ENCODE data around the gene LIMS2.

Gene LIMS2

GRCh38 chr2:127632592-127633489, 42.5 kb downstream of the LIMS2 start:
- Histone ChIP-seq H3K4me2 (ENCODE audit: low read length) (no peak overlapping the region), H3K4me1 (ENCODE audit: control insufficient read depth, insufficient read depth, low read length) (peaks cover 24% of the 10 kb centered on the region), H3K4me3 (ENCODE audit: low read length) (no peak overlapping the region), H3K36me3 (ENCODE audit: insufficient read depth, low read length) (peaks cover 3% of the 10 kb centered on the region), H3K9ac (ENCODE audit: low read depth, low read length) (no peak overlapping the region), H3K9me3 (replicated peaks; ENCODE audit: low read length) (no peaks in the 10 kb centered on the region), H3K27me3 (ENCODE audit: control insufficient read depth, insufficient read depth, low read length) (no peaks in the 10 kb centered on the region)

- Histone ChIP-seq H3K9ac (ENCODE audit: low read depth, low read length) (no peak overlapping the region), H3K36me3 (ENCODE audit: insufficient read depth, low read length) (peaks cover 3% of the 10 kb centered on the region), H3K4me1 (ENCODE audit: control insufficient read depth, insufficient read depth, low read length) (peaks cover 16% of the 10 kb centered on the region), H3K27me3 (ENCODE audit: control insufficient read depth, insufficient read depth, low read length) (no peaks in the 10 kb centered on the region), H3K4me2 (ENCODE audit: low read length) (no peak overlapping the region), H3K4me3 (ENCODE audit: low read length) (no peak overlapping the region), H3K9me3 (replicated peaks; ENCODE audit: low read length) (no peaks in the 10 kb centered on the region)
These were observed 43.2 kb downstream of the LIMS2 start for GRCh38 chr2:127631997-127632581.

GRCh38 chr2:127631541-127631996, 43.8 kb downstream of the LIMS2 start:
- Histone ChIP-seq H3K4me1 (ENCODE audit: control insufficient read depth, insufficient read depth, low read length) (peaks cover 13% of the 10 kb centered on the region), H3K9me3 (replicated peaks; ENCODE audit: low read length) (no peaks in the 10 kb centered on the region), H3K9ac (ENCODE audit: low read depth, low read length) (no peak overlapping the region), H3K4me3 (ENCODE audit: low read length) (no peak overlapping the region), H3K4me2 (ENCODE audit: low read length) (no peak overlapping the region), H3K27me3 (ENCODE audit: control insufficient read depth, insufficient read depth, low read length) (no peaks in the 10 kb centered on the region), H3K36me3 (ENCODE audit: insufficient read depth, low read length) (peaks cover 3% of the 10 kb centered on the region)

DNA sequence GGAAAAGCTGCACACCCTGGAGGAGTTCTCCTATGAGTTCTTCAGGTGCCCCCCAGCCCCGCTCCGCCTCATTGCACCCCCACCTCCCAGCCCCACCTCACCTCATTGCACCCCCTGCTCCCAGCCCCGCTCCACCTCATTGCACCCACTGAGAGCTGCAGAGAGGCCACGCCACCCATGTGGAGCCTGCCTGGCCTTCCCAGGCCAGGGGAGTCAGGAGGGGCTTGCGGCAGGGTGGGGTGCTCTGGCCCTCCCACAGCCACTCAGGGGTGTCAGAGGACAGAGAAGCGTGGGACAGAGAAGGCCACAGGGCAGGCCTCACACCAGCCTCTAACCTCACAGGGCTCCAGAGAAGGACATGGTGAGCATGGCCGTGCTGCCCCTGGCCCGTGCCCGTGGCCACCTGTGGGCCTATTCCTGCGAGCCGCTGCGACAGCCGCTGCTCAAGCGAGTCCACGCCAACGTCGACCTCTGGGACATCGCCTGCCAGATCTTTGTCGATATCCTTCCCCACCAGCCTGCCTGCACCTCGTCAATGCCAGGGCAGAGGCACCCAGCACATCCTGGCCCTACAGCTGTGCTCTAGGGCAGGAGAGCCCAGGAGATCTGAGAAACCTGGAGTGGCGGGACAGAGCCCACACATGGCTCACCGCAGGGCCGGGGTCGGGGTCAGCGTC, 44.3 kb downstream of the LIMS2 start:
- Histone ChIP-seq H3K27me3 (ENCODE audit: control insufficient read depth, insufficient read depth, low read length) (no peaks in the 10 kb centered on the region), H3K4me3 (ENCODE audit: low read length) (no peak overlapping the region), H3K9ac (ENCODE audit: low read depth, low read length) (no peak overlapping the region), H3K9me3 (replicated peaks; ENCODE audit: low read length) (no peaks in the 10 kb centered on the region), H3K4me1 (ENCODE audit: control insufficient read depth, insufficient read depth, low read length) (peaks cover 13% of the 10 kb centered on the region), H3K4me2 (ENCODE audit: low read length) (no peak overlapping the region), H3K36me3 (ENCODE audit: insufficient read depth, low read length) (peaks cover 3% of the 10 kb centered on the region)

DNA sequence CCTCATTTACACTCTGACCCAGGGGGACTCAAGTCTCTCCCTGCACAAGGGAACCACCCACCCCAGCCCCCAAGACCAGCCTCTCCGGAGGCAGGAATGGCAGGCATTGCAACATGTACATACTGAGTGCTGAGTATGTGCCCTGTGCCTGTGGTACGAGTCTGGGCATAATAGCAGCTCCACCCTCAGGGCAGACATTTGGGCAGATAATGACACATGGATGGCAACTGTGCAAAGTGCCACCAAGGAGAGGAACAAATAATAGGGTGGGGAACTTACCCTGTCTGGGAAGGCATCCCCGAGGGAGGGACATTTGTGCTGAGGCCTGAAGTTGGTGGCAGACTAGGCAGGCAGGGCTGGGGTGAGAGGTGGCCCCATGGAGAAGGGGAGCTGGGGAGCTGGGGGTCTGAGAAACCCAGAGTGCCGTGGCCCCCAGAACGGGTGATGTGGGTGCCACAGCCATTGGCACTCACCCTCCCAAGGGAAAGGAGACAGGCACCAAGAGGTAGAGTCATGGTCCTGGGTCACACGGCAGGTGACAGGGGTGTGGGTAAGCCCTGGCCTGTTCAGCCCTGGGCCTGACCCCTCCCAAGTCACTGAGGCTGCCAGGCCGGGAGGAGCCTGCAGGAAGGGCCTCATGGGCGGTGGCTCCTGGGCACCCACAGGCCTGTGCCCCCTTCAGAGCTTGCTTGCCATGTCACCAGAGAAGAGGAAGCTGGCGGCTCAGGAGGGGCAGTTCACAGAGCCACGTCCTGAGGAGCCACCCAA, 45.0 kb downstream of the LIMS2 start:
- no peaks in the 10 kb centered on the region for H3K27me3 ChIP-seq (ENCODE audit: control insufficient read depth, insufficient read depth, low read length)
- H3K4me2 ChIP-seq (ENCODE audit: low read length): no peak overlapping the region
- H3K9ac ChIP-seq (ENCODE audit: low read depth, low read length): no peak overlapping the region
- no peaks in the 10 kb centered on the region for H3K9me3 ChIP-seq (replicated peaks; ENCODE audit: low read length)
- H3K4me1 ChIP-seq (ENCODE audit: control insufficient read depth, insufficient read depth, low read length): peaks cover 13% of the 10 kb centered on the region
- H3K4me3 ChIP-seq (ENCODE audit: low read length): no peak overlapping the region
- no peaks in the 10 kb centered on the region for H3K36me3 ChIP-seq (ENCODE audit: insufficient read depth, low read length)

GRCh38 chr2:127629637-127630036, 45.7 kb downstream of the LIMS2 start:
- no peak overlapping the region for H3K9ac ChIP-seq (ENCODE audit: low read depth, low read length)
- no peaks in the 10 kb centered on the region for H3K27me3 ChIP-seq (ENCODE audit: control insufficient read depth, insufficient read depth, low read length)

DNA sequence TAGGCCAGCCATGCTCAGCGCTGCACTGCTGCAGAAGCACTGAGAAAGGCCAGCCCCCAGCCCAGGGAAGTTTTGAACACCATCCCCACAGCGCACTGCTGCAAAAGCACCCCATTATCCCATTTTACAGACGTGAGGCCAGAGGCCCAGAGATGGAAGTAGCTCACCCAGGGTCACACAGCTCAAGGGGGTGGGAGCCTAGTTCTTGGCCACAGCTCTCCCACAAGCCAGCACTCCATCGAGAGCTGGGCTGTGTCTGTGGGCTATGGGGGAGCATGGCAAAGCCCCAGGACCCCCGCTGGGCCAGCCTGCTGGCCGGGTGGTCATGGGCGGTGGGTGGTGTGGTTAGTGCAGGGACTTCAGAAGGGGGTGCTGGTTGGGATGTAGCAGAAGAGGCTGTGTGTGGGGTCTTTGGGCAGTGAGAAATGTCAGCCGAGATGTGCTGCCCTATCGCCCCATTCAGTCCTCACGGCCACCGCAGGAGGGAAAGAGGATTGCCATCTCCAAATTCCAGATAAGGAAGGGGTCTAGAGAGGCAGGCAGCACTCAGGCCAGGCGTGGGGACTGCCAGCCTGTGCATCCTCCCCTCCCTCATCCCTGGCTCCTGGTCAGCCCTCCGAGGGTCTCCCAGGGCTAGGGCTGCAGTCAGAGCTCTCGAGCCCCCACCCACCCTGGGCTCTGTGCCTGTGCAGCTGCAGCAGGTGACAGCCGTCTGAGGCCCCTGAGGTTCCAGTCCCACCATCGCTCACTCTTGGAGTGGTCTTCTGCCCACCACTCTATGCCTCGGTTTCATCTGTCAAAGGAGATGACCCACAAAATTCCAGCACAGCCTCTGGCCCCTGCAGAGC, 46.3 kb downstream of the LIMS2 start:
- Histone ChIP-seq H3K36me3 (ENCODE audit: insufficient read depth, low read length) (peaks cover 5% of the 10 kb centered on the region), H3K9me3 (replicated peaks; ENCODE audit: low read length) (no peaks in the 10 kb centered on the region), H3K4me2 (ENCODE audit: low read length) (no peak overlapping the region), H3K4me3 (ENCODE audit: low read length) (no peak overlapping the region), H3K27me3 (ENCODE audit: control insufficient read depth, insufficient read depth, low read length) (no peaks in the 10 kb centered on the region), H3K9ac (ENCODE audit: low read depth, low read length) (no peak overlapping the region), H3K4me1 (ENCODE audit: control insufficient read depth, insufficient read depth, low read length) (peaks cover 10% of the 10 kb centered on the region)

More at GRCh38 chr2:127629637-127630036, 45.7 kb downstream of the LIMS2 start:
- Histone ChIP-seq H3K4me2 (ENCODE audit: low read length) (no peak overlapping the region), H3K4me3 (ENCODE audit: low read length) (no peak overlapping the region), H3K4me1 (ENCODE audit: control insufficient read depth, insufficient read depth, low read length) (peaks cover 13% of the 10 kb centered on the region), H3K36me3 (ENCODE audit: insufficient read depth, low read length) (no peaks in the 10 kb centered on the region), H3K9me3 (replicated peaks; ENCODE audit: low read length) (no peaks in the 10 kb centered on the region)

DNA sequence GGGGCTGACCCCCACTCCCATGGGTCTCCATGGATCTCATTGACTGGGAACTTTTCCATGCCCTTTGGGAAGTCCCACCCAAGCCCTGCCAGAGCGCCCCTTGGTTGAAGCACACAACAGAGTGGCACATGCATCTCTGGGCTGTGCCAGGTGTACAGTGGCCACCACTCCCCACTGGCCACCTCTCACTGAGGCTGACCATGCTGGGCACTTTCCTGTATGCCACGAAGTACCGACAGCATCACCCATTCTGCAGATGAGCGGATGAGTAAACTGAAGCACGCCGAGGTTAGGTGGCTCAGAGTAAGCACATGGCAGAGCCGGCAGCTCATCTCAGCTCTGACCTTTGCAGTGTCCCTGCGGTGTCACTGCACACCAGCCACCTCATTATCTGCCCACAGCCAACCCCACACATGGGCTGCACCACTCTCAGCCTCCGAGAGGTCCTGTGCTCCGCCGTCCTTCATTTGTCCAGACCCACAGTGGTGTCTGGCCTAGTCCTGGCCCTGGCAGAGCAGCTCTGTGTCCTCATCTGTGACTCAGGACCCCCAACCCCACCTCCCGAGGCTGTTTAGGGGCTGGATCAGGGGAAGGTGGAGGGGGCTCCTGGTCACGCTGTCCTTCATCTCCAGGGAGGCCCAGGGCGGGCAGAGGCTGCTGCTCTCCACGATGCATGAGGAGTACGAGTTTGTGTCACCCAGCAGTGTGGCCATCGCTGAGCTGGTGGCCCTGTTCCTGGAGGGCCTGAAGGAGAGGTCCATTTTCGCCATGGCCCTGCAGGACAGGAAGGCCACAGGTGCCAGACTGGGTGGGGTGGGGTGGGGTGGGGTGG, 47.4 kb downstream of the LIMS2 start:
- Histone ChIP-seq H3K4me2 (ENCODE audit: low read length) (no peak overlapping the region), H3K9me3 (replicated peaks; ENCODE audit: low read length) (no peaks in the 10 kb centered on the region), H3K4me3 (ENCODE audit: low read length) (no peak overlapping the region), H3K4me1 (ENCODE audit: control insufficient read depth, insufficient read depth, low read length) (peaks cover 13% of the 10 kb centered on the region), H3K27me3 (ENCODE audit: control insufficient read depth, insufficient read depth, low read length) (no peaks in the 10 kb centered on the region), H3K36me3 (ENCODE audit: insufficient read depth, low read length) (peaks cover 7% of the 10 kb centered on the region), H3K9ac (ENCODE audit: low read depth, low read length) (no peak overlapping the region)

DNA sequence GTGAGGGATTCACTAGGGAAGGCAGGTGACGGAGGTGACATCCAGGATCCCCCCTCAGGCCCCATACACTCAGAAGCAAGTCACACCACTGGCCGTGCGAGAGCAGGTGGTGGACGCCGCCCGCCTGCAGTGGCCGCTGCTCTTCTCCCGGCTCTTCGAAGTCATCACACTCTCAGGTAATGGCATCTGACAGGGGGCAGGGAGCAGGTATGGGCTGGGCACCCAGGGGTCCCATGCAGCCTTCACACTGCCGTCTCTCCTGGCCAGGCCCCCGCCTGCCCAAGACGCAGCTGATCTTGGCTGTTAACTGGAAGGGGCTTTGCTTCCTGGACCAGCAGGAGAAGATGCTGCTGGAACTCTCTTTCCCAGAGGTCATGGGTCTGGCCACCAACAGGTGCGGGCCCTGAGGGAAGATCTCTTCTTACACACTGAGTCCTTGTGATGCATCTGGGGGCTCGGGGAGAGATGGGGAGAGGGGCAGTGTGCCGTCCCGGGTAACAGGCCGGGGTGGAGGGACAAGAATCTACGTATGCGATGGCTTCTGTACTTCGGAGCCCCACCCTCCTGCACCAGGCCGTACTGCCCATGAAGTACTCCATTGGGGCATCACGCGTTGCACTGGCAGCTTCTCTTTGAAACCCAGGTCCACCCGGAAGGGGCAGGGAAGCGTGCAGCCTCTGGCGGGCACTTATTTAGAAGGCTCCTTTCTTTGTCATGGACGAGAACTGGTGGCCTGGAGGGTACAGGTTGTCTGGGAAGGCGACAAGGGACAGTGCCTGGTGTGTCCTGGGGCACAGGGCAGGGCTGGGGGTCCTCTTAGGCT, 48.2 kb downstream of the LIMS2 start:
- no peaks in the 10 kb centered on the region for H3K27me3 ChIP-seq (ENCODE audit: control insufficient read depth, insufficient read depth, low read length)
- no peak overlapping the region for H3K4me2 ChIP-seq (ENCODE audit: low read length)
- H3K36me3 ChIP-seq (ENCODE audit: insufficient read depth, low read length): peaks cover 7% of the 10 kb centered on the region
- peaks cover 14% of the 10 kb centered on the region for H3K4me1 ChIP-seq (ENCODE audit: control insufficient read depth, insufficient read depth, low read length)
- no peak overlapping the region for H3K4me3 ChIP-seq (ENCODE audit: low read length)
- H3K9ac ChIP-seq (ENCODE audit: low read depth, low read length): no peak overlapping the region
- H3K9me3 ChIP-seq (replicated peaks; ENCODE audit: low read length): no peaks in the 10 kb centered on the region
